GM04503 (cell line): ENCODE data around the gene RBFA.
"Not testable (repeated sequence)": the region's sequence is repeated elsewhere in the genome, so short reads cannot be mapped to it uniquely, and the experiment has no call there.

Experiments used
- DNase-seq: peaks from one replicate; pipeline ENCODE4 v3.0.0-alpha.2; 2012; ENCODE audit warnings: low read depth

The RBFA gene, protein sequence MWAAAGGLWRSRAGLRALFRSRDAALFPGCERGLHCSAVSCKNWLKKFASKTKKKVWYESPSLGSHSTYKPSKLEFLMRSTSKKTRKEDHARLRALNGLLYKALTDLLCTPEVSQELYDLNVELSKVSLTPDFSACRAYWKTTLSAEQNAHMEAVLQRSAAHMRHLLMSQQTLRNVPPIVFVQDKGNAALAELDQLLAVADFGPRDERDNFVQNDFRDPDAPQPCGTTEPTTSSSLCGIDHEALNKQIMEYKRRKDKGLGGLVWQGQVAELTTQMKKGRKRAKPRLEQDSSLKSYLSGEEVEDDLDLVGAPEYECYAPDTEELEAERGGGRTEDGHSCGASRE

DNA sequence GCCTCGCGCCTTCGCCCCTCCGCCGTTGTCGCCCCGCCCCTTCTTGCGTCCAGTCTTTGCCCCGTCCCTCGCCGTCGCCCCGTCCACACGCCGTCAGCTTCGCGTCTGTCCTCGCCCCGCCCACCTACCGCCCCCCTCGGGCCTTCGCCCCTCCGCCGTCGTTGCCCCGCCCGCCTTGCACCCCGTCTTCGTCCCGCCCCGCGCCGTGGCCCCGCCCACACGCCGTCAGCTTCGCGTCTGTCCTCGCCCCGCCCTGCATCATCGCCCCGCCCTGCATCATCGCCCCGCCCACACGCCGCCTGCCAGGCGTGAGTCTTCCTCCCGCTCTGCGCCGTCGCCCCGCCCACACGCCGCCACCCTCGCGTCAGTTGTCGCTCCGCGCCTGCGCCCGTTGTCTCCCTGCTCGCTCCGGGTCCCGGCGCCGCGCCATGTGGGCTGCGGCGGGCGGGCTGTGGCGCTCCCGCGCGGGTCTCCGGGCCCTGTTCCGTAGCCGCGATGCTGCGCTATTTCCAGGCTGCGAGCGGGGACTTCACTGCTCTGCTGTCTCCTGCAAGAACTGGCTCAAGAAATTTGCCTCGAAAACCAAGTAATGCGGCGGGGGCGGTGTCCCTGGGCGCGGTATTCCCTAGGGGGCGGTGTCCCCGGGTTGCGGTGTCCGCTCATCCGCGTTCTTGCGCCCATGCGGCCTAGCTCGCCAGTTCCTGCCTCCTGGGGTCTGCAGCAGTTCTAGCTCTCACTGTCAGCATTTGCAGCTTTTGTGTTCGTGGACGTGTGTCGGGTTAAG is at the start of gene RBFA:
Gene RBFA (plus strand): TSS at position 367 of the 784 bp plus-strand sequence. CDS start 62 bp downstream, at position 429.
- DNase-seq = peak; percentile 79

- DNase-seq = no peak
These were observed 49.1 kb upstream of the RBFA start for GRCh38 chr18:79985172-79985571.

DNA sequence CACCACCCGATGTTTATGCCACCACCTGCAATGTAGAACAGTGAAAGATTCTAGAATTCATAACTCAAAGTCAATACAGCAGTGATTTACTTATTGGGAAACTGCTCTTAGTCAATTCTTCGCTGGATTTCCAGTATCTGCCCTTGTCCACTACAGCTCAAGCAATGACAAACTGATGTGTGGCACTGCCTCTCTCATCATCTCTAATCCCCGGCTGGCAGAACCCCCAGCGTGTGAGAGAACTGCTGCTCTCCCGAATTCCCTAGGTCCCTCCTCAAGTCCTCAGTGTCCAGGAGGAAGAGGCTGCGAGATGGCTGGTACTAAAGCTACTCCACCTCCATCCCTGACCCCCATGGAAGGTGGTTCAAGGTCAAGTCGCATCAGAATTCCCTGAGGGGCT is 47.5 kb upstream of the RBFA start:
- DNase-seq = no peak

DNA sequence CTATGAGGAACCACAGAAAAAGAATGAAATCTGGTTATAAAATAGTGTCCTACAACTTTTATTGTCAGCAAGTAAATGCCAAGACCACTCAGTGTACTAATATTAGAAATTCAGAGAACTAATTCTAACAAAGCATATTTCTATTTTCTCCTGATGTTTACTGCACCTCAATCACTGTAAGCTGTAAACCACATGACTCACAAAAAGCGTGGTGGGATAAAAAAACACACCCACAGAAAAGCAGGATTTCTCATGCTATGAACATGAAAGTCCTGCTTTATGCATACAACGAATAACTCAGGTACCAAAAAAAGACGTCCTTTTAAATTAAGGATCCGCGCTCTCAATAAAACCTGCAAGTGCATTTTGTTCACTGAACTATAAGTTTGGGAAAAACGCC is 46.7 kb upstream of the RBFA start:
- no peak for DNase-seq

DNA sequence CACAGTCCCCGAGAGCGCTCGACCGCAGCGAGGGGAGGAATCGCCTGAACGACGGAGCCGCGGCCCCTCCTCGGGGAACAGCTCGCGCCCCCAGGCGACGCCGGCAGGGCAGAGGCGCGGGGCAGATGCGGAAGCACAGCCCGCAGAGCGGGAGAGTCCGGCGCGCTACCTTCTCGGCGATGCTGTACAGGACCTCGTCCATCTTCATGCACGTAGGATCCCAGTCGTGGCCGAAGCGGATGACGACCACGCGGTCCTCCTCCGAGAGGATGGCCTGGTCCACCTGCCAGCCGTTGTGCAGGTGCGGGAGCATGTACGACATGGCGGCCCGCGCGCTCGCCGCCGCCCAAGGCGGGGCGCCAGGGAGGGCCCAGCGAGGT is 46.2 kb upstream of the RBFA start:
- DNase-seq = no peak

GRCh38 chr18:79988451-79989194 is 45.6 kb upstream of the RBFA start, which contains the start of gene TXNL4A:
Gene TXNL4A, minus strand, starts transcription at chr18:79988563. Its CDS starts 171 bp downstream, at chr18:79988392.
- DNase-seq = no peak

DNA sequence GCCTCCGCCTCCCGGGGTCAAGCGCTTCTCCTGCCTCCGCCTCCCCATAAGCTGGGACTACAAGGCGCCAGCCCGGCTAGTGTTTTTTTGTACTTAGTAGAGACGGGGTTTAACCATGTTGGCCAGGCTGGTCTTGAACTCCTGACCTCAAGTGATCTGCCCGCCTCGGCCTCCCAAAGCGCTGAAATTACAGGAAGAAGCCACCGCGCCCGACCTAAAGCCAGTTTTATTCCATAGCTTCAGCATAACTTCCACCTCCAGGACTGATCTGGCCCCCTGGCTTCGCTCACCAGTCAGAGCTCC is 45.1 kb upstream of the RBFA start:
- DNase-seq = no peak

DNA sequence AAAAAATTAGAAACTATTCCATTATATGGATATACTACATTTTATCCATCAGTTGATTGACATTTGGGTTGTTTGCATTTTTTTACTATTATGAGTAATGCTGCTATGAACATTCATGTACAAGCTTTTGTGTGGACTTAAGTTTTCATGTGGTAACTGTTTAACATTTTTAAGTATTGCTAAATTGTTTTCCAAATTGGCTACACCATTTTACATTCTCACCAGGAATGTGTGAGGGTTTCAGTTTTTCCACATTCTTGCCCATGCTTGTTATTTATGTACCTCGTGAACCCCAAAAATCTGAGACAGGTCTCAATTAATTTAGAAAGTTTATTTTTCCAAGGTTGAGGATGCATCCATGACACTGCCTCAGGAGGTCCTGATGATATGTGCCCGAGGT is 42.7 kb upstream of the RBFA start:
- DNase-seq = peak; percentile 34

GRCh38 chr18:79999701-80000100 is 34.5 kb upstream of the RBFA start:
- not testable (repeated sequence) for DNase-seq

DNA sequence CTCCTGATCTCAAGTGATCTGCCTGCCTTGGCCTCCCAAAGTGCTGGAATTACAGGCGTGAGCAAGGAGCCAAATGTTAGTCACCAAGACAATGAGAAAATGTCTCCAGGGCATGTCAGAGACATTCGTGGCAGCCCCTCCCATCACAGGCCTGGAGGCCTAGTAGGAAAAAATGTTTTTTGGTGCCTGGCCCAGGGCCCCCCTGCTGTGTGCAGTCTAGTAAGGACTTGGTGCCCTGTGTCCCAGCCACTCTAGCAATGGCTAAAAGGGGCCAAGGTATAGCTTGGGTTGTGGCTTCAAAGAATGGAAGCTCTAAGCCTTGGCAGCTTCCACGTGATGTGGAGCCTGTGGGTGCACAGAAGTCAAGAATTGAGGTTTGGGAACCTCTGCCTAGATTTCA is 33.4 kb upstream of the RBFA start:
- no peak for DNase-seq

DNA sequence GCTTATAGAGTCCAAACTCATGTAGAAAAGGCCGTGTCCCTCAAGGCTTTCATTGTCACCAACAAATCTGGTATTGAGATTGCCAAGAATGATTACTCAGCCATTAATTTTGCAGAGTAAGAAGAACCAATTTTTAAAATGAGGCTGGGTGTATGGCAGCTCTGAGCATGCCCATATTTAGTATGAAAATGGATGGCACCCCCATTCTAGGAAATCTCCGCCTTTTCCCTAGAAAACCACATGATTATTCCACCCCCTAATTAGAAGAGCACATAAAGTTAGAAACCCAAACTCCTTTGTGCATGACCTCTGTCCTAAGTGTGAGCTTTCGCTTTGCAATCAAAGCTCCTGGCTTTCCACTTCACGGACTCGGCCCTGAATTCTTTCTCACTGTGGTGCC is 31.8 kb upstream of the RBFA start:
- no peak for DNase-seq

DNA sequence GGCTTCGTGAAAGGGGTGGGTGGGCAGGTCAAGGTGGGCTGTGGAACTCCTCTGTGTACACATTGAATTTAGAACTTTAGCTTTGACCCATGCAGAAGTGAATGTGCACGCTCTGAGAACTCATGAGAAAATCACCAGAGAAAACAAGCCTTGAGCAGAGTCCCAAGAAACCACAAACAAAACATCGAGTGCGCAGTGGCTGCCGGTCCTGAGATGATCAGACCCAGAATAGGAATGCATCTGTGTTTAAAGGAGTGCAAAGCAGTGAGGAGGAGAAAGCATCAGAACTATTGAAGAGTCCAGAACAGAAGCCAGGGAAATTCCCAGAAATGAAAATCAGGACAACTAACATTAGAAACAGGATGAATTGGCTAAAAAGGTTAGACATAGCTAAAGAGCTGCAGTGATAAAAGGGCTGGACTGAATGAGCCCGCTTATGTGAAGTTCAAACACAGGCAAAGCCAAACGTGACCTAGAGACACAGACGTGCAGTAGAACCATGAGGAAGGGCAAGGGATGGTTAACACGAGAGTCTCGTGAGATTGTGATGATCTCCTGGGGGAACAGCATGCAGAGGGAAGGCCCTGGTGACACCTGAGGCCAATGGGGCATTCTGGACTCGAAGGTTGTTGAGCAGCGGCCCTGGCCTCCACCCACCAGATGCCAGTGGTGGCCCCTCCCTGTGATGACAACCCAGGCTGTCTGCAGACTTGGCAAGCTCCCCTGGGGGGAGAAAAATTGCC is 29.5 kb upstream of the RBFA start:
- DNase-seq = no peak

DNA sequence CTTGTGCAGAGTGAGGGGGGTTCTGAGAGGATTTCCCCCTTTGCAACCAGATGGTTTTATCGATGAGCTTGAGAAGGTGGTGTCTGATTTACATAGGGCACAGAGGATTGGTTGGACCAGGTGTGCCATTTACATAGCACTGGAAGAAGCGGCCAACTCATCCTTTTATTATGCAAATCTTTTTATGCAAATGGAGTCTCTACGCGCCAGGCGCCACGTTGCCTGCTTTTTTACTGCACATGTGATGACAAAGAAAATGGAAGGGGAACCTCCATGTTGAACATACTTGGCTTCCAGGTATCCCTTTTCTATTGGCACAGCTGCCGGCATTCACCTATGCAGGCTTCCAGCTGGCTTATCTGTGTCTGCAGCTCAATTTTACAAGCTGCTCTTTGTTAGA is 27.5 kb upstream of the RBFA start:
- DNase-seq = no peak

GRCh38 chr18:80009661-80010550 is 24.3 kb upstream of the RBFA start:
- peak; percentile 95 for DNase-seq

DNA sequence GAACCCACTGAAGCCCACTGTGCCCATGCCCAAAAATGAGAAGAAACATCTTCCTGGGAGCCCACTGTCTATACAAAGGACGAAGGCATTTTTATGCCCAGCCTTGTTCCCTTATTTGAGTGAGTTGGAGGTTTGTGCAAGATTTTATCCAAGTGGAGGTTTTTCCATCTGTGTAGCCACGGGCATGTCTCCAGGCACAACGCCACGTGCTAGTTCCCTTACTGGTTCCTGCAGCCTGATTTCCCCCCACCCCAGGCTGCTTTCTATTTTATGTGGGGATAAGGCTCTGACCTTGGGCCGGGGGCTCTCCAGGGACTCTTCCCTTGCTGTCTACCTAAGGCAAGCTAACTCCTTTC is 23.7 kb upstream of the RBFA start:
- DNase-seq = no peak

DNA sequence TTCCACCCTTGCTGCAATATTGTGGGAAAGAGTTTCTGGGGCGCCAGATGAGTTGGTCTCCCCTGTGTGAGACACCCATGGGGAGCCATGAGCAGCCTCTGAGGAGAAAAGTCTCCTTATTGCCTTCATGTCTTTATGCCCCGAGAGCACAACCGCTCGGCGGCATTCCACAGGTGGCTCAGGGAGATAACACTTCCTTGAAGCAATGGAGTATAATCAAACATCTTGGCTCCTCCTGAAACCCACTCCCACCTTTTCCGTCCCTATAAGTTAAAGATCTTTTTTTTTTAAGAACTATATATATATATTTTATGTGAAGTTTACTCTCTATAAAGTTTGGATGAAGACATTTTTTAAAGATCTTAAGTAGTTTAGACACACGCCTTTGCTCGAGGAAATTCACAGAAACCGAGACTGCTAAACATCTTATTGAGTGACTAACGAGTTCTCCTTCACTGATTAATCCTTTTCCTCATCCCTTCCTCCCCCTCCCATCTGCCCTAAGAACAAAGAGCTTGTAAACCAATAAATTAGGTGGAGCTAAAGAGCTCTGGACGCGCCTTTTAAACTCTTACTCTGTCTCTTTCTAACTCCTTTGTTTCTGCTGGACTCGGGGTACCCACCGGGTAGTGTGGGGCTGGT is 22.6 kb upstream of the RBFA start:
- not testable (repeated sequence) for DNase-seq

- DNase-seq = no peak
These were observed 21.5 kb upstream of the RBFA start for GRCh38 chr18:80012714-80013113.

DNA sequence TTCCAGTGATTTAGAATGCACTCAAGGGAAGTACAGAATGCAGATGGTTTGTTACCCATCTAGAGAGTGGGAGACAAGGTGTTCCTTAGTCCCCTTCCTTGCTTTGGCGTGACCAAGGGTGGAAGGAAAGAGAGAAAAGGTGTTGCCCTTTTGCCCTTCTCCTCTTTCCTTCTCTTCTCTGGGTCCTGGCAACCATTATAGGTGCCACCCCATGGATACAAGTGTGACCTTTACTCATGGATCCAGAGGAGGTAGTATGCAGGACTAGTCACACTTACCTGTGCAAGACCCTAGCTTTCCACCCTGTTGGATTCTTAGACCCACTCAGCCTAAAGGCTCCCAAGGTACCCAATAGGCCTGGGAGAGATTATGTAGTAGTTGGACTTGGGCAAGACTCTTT is 11.6 kb upstream of the RBFA start:
- DNase-seq = no peak

DNA sequence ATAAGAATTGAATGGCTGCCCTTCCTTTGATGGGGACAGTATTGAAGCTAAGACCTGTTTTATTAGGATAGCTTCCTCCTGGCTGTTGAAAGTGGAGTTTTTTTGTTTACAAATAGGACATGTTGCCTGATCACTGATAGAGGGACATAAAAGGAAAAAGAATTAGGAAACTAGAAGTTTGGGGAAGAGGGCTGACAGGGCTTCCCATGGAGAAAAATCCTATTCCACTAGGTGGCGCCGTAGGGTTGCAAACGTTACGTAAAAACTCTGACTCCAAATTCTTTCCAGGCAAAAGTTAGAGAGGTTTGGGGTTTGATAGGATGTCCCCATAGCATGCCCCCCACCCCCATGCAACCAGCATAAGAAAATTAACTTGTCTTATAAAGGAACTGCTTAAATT is 11.1 kb upstream of the RBFA start:
- no peak for DNase-seq

- DNase-seq = no peak
These were observed 7.9 kb upstream of the RBFA start for GRCh38 chr18:80026363-80026762.

DNA sequence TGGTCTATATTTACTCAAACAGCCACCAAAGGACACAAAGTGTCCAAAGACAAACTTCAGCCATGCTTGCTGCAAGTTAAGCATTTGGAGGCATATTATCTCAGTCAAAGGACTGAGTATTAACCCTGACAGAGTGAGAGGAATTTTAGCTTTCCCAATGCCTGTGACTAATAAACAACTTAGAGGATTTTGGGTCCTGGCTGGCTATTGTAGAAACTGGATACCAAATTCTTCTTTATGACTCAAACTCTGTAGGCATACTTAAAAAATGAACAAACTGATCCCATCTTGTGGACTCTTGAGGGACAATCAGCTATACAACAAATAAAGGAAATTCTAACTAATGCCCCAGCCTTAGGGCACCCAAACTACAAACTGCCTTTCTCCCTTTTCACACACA is 6.5 kb upstream of the RBFA start:
- peak; percentile 75 for DNase-seq
